Osteocyte (in vitro differentiated cells): ENCODE data around the gene PDE4D. TPM values are rescaled to one million over a fixed set of nuclear protein-coding genes. Genes with fewer than 3 reads are reported as not detected.

ENCODE experiments used
- DNase-seq: peaks from one replicate; pipeline ENCODE4 v3.0.0; 2021; ENCODE audit warnings: mixed read lengths; ENCODE audit not compliant: unreplicated experiment; ENCODE audit errors: extremely low spot score
- H3K27ac Mint-ChIP-seq: one replicate; pipeline ENCODE4 v1.8.0; 2021; ENCODE audit warnings: mild to moderate bottlenecking, mixed read lengths; ENCODE audit not compliant: unreplicated experiment
- H3K27me3 Mint-ChIP-seq: one replicate; pipeline ENCODE4 v1.8.0; 2021; ENCODE audit warnings: mixed read lengths; ENCODE audit not compliant: unreplicated experiment
- H3K36me3 Mint-ChIP-seq: one replicate; pipeline ENCODE4 v1.8.0; 2021; ENCODE audit warnings: mixed read lengths; ENCODE audit not compliant: unreplicated experiment
- H3K4me1 Mint-ChIP-seq: one replicate; pipeline ENCODE4 v1.8.0; 2021; ENCODE audit warnings: mixed read lengths; ENCODE audit not compliant: unreplicated experiment
- H3K4me3 Mint-ChIP-seq: one replicate; pipeline ENCODE4 v1.8.0; 2021; ENCODE audit warnings: mild to moderate bottlenecking, moderate library complexity, mixed read lengths; ENCODE audit not compliant: unreplicated experiment
- H3K9me3 Mint-ChIP-seq: one replicate; pipeline ENCODE4 v1.8.0; 2021; ENCODE audit warnings: mixed read lengths; ENCODE audit not compliant: unreplicated experiment
- CTCF ChIP-seq: fragments of 200-600 bp; sonication (generic); IDR thresholded peaks from 2 replicates; pipeline ENCODE4 v1.5.0; 2021; ENCODE audit warnings: antibody characterized with exemption, mild to moderate bottlenecking, moderate library complexity
- total RNA-seq: library from RNA; stranded (reverse); gene quantifications from 2 replicates; pipeline ENCODE4 v1.2.1, GENCODE V29; 2021

The PDE4D gene
- total RNA-seq, 1 donor from 2014 or later, result 24.2 TPM

GRCh38 chr5:59102437-59102836 lies 791.1 kb downstream of the PDE4D start:
- DNase-seq, result no peak
- Mint-ChIP-seq H3K36me3 (no peaks in the 10 kb centered on the region), H3K4me3 (no peak overlapping the region), H3K27ac (no peak overlapping the region), H3K4me1 (peaks cover 4% of the 10 kb centered on the region), H3K9me3 (peaks cover 7% of the 10 kb centered on the region), H3K27me3 (no peaks in the 10 kb centered on the region)
- TF ChIP-seq CTCF, result no peak

GRCh38 chr5:59100875-59101274 lies 792.7 kb downstream of the PDE4D start:
- Mint-ChIP-seq H3K4me1 (peaks cover 10% of the 10 kb centered on the region), H3K27me3 (no peaks in the 10 kb centered on the region), H3K27ac (no peak overlapping the region), H3K36me3 (no peaks in the 10 kb centered on the region), H3K9me3 (peaks cover 10% of the 10 kb centered on the region), H3K4me3 (no peak overlapping the region)
- no peak for TF ChIP-seq CTCF
- no peak for DNase-seq

- TF ChIP-seq CTCF, result no peak
- Mint-ChIP-seq H3K9me3 (peaks cover 10% of the 10 kb centered on the region), H3K36me3 (no peaks in the 10 kb centered on the region), H3K4me1 (peaks cover 10% of the 10 kb centered on the region), H3K4me3 (no peak overlapping the region), H3K27me3 (no peaks in the 10 kb centered on the region), H3K27ac (no peak overlapping the region)
- DNase-seq, result no peak
Observed at GRCh38 chr5:59099995-59100345, 793.6 kb downstream of the PDE4D start.

GRCh38 chr5:59099270-59099994 lies 794.1 kb downstream of the PDE4D start:
- TF ChIP-seq CTCF, result no peak

GRCh38 chr5:59098743-59099142 lies 794.8 kb downstream of the PDE4D start:
- H3K4me1 Mint-ChIP-seq, result peaks cover 10% of the 10 kb centered on the region
- H3K4me3 Mint-ChIP-seq, result no peak overlapping the region
- H3K9me3 Mint-ChIP-seq, result peaks cover 10% of the 10 kb centered on the region
- H3K27me3 Mint-ChIP-seq, result no peaks in the 10 kb centered on the region
- no peak overlapping the region for H3K27ac Mint-ChIP-seq
- no peak for TF ChIP-seq CTCF
- DNase-seq, result no peak
- peaks cover 2% of the 10 kb centered on the region for H3K36me3 Mint-ChIP-seq

More at GRCh38 chr5:59099270-59099994, 794.1 kb downstream of the PDE4D start:
- Mint-ChIP-seq H3K27me3 (no peaks in the 10 kb centered on the region), H3K9me3 (peaks cover 10% of the 10 kb centered on the region), H3K4me1 (peaks cover 10% of the 10 kb centered on the region), H3K4me3 (no peak overlapping the region), H3K27ac (no peak overlapping the region), H3K36me3 (peaks cover 2% of the 10 kb centered on the region)
- no peak for DNase-seq
